Fibroblast of skin of left biceps (primary cell): ENCODE data around the gene UGT1A1.

Experiments used
- DNase-seq, 2 experiments: peaks; one replicate each; pipeline ENCODE4 v3.0.0-alpha.2; 2013; ENCODE audit warnings: low read depth in 2 of 2

Gene UGT1A1

GRCh38 chr2:233758141-233758540 is 1.9 kb upstream of the UGT1A1 start:
- no peak for DNase-seq

GRCh38 chr2:233758849-233759248 is 1.2 kb upstream of the UGT1A1 start:
- DNase-seq: no peak

GRCh38 chr2:233761040-233761769 is 1.1 kb downstream of the UGT1A1 start:
- no peak for DNase-seq

GRCh38 chr2:233764264-233764663 is 4.2 kb downstream of the UGT1A1 start:
- no peak for DNase-seq

- no peak for DNase-seq
These were observed 4.7 kb downstream of the UGT1A1 start for GRCh38 chr2:233764761-233765160.

- no peak for DNase-seq
These were observed 6.3 kb downstream of the UGT1A1 start for GRCh38 chr2:233766416-233766815.

GRCh38 chr2:233768076-233768475 is 8.0 kb downstream of the UGT1A1 start:
- no peak for DNase-seq

GRCh38 chr2:233769260-233769659 is 9.2 kb downstream of the UGT1A1 start:
- DNase-seq: no peak

- DNase-seq: no peak
These were observed 12.1 kb downstream of the UGT1A1 start for GRCh38 chr2:233772153-233772552.

GRCh38 chr2:233772583-233772982 is 12.5 kb downstream of the UGT1A1 start:
- no peak for DNase-seq

- no peak for DNase-seq
These were observed 13.8 kb downstream of the UGT1A1 start for GRCh38 chr2:233773854-233774253.

GRCh38 chr2:233775414-233775813 is 15.3 kb downstream of the UGT1A1 start:
- no peak for DNase-seq

GRCh38 chr2:233778030-233778429 is 18.0 kb downstream of the UGT1A1 start, which contains the start of gene MROH2A:
MROH2A (plus strand) TSS chr2:233778330; CDS start chr2:233779359, 1,029 bp downstream.
- no peak for DNase-seq

GRCh38 chr2:233779722-233780121 is 19.7 kb downstream of the UGT1A1 start:
- DNase-seq: no peak

- no peak for DNase-seq
These were observed 20.7 kb downstream of the UGT1A1 start for GRCh38 chr2:233780771-233781170.

GRCh38 chr2:233789554-233789953 is 29.5 kb downstream of the UGT1A1 start:
- DNase-seq: no peak

- no peak for DNase-seq
These were observed 31.2 kb downstream of the UGT1A1 start for GRCh38 chr2:233791151-233791882.

GRCh38 chr2:233791883-233792329 is 31.8 kb downstream of the UGT1A1 start:
- no peak for DNase-seq

- no peak for DNase-seq
These were observed 32.6 kb downstream of the UGT1A1 start for GRCh38 chr2:233792720-233793119.

- no peak for DNase-seq
These were observed 33.5 kb downstream of the UGT1A1 start for GRCh38 chr2:233793465-233794127.

GRCh38 chr2:233794128-233794658 is 34.1 kb downstream of the UGT1A1 start:
- DNase-seq: no peak

GRCh38 chr2:233795735-233796171 is 35.7 kb downstream of the UGT1A1 start:
- no peak for DNase-seq
